ENCODE results near the gene RPTOR.

Gene RPTOR

DNA sequence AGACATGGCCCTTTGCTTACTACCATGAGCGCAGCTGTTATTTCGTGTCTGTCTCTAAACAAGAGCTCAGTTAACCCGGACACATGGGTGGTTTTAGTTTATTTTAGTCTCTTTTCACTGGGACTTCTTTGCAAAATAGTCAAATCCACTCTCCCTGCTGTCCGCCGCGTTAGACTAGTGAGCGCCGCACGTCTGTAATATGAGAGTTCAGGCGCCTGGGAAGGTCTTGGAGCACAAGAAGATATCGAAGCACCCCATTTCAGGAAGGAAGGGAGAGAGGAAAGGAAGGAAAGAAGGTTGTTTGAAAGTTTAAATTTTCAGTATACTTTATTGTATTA lies 336.0 kb downstream of the RPTOR start (continued):
- no peak for TF ChIP-seq KLF8 (tag by site-specific recombination; IDR thresholded peaks at IDR 0.05)

DNA sequence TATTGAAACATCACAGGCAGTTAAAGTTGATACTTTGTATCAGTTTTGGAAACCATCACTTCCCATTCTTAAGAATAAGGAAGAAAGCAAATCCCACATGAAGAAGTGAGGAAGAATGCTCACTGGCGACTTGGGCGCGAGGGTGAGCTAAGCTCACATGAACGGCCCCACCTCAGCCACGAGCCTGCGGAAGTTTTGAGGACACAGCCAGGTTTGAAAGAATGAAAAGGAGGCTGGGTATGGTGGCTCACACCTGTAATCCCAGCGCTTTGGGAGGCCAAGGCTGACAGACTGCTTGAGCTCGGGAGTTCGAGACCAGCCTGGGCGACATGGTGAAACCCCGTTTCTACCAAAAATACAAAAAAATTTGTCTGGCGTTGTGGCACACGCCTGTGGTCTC lies 336.7 kb downstream of the RPTOR start:
- Histone ChIP-seq H3K4me3 (ENCODE audit: low read depth, low read length) (no peak overlapping the region), H3K36me3 (ENCODE audit: control insufficient read depth in 2 of 2, insufficient read depth in 1 of 2, low read length in 2 of 2) (peaks cover 4 to 54% of the 10 kb centered on the region in 2 experiments; a peak in 2 of 3 replicates), H3K4me1 (ENCODE audit: control insufficient read depth, insufficient read depth, low read length) (no peaks in the 10 kb centered on the region), H3K27ac (ENCODE audit: extremely low read depth, low read depth, low read length) (no peak overlapping the region), H3K9me3 (ENCODE audit: control insufficient read depth, insufficient read depth, low read depth, low read length) (no peaks in the 10 kb centered on the region)
- POLR2A ChIA-PET, result interaction anchor here (0.5 kb wide), 1 partner anchor 115 kb away, joined by 4 read pairs; no protein-coding TSS in a partner anchor
- TF ChIP-seq ZNF777 (tag by site-specific recombination; IDR thresholded peaks at IDR 0.05; ENCODE audit: borderline replicate concordance) (no peak), ZNF530 (tag by site-specific recombination; IDR thresholded peaks at IDR 0.05; ENCODE audit: low read depth) (no peak), ZNF624 (tag by site-specific recombination; IDR thresholded peaks at IDR 0.05) (no peak), SP3 (tag by site-specific recombination; IDR thresholded peaks at IDR 0.05) (no peak), BCL11A (tag by site-specific recombination; IDR thresholded peaks at IDR 0.05; ENCODE audit: low read depth) (no peak), ZBTB8A (tag by site-specific recombination; IDR thresholded peaks at IDR 0.05) (no peak), ZNF555 (tag by site-specific recombination; conservative IDR thresholded peaks at IDR 0.05) (no peak), ZNF132 (tag by site-specific recombination; IDR thresholded peaks at IDR 0.05; ENCODE audit: borderline replicate concordance) (no peak), KLF7 (tag by site-specific recombination; IDR thresholded peaks at IDR 0.05; ENCODE audit: borderline replicate concordance) (no peak)
- TF ChIP-seq, protein P1, sequence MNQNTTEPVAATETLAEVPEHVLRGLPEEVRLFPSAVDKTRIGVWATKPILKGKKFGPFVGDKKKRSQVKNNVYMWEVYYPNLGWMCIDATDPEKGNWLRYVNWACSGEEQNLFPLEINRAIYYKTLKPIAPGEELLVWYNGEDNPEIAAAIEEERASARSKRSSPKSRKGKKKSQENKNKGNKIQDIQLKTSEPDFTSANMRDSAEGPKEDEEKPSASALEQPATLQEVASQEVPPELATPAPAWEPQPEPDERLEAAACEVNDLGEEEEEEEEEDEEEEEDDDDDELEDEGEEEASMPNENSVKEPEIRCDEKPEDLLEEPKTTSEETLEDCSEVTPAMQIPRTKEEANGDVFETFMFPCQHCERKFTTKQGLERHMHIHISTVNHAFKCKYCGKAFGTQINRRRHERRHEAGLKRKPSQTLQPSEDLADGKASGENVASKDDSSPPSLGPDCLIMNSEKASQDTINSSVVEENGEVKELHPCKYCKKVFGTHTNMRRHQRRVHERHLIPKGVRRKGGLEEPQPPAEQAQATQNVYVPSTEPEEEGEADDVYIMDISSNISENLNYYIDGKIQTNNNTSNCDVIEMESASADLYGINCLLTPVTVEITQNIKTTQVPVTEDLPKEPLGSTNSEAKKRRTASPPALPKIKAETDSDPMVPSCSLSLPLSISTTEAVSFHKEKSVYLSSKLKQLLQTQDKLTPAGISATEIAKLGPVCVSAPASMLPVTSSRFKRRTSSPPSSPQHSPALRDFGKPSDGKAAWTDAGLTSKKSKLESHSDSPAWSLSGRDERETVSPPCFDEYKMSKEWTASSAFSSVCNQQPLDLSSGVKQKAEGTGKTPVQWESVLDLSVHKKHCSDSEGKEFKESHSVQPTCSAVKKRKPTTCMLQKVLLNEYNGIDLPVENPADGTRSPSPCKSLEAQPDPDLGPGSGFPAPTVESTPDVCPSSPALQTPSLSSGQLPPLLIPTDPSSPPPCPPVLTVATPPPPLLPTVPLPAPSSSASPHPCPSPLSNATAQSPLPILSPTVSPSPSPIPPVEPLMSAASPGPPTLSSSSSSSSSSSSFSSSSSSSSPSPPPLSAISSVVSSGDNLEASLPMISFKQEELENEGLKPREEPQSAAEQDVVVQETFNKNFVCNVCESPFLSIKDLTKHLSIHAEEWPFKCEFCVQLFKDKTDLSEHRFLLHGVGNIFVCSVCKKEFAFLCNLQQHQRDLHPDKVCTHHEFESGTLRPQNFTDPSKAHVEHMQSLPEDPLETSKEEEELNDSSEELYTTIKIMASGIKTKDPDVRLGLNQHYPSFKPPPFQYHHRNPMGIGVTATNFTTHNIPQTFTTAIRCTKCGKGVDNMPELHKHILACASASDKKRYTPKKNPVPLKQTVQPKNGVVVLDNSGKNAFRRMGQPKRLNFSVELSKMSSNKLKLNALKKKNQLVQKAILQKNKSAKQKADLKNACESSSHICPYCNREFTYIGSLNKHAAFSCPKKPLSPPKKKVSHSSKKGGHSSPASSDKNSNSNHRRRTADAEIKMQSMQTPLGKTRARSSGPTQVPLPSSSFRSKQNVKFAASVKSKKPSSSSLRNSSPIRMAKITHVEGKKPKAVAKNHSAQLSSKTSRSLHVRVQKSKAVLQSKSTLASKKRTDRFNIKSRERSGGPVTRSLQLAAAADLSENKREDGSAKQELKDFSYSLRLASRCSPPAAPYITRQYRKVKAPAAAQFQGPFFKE (tag by site-specific recombination; IDR thresholded peaks at IDR 0.05; ENCODE audit: borderline replicate concordance), result no peak
- TF ChIP-seq, protein P2, sequence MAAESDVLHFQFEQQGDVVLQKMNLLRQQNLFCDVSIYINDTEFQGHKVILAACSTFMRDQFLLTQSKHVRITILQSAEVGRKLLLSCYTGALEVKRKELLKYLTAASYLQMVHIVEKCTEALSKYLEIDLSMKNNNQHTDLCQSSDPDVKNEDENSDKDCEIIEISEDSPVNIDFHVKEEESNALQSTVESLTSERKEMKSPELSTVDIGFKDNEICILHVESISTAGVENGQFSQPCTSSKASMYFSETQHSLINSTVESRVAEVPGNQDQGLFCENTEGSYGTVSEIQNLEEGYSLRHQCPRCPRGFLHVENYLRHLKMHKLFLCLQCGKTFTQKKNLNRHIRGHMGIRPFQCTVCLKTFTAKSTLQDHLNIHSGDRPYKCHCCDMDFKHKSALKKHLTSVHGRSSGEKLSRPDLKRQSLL (tag by site-specific recombination; IDR thresholded peaks at IDR 0.05), result no peak
- TF ChIP-seq, protein P3, sequence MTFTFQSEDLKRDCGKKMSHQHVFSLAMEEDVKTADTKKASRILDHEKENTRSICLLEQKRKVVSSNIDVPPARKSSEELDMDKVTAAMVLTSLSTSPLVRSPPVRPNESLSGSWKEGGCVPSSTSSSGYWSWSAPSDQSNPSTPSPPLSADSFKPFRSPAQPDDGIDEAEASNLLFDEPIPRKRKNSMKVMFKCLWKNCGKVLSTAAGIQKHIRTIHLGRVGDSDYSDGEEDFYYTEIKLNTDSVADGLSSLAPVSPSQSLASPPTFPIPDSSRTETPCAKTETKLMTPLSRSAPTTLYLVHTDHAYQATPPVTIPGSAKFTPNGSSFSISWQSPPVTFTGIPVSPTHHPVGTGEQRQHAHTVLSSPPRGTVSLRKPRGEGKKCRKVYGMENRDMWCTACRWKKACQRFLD (tag by site-specific recombination; IDR thresholded peaks at IDR 0.05), result no peak
- CTCF ChIA-PET, result interaction anchor here (1.0 to 2.1 kb wide), 7 partner anchors 9 to 306 kb away, joined by 3 to 9 read pairs (median 4); no protein-coding TSS in a partner anchor

DNA sequence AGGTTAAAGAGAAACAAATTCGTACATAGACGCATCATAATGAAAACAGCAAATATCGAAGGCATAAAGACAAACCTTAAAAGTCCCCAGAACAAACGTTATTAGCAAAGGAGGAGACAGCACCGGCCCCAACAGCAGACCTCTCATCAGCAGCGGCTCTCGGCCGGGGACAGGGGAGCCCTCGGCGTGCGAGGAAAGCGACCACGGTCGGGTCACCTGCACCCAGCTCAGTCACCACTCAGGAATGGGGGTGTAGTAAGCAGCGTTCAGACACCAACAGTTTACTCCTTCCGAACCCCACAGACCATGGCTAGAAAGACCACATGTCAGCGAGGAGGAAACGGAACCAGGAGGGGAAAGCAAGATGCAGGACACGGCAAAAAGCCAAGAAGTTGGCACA lies 337.7 kb downstream of the RPTOR start:
- Histone ChIP-seq H3K9me3 (ENCODE audit: control insufficient read depth, insufficient read depth, low read depth, low read length) (no peaks in the 10 kb centered on the region), H3K36me3 (ENCODE audit: control insufficient read depth in 2 of 2, insufficient read depth in 1 of 2, low read length in 2 of 2) (peaks cover 4 to 59% of the 10 kb centered on the region in 2 experiments; a peak in 2 of 3 replicates), H3K4me1 (ENCODE audit: control insufficient read depth, insufficient read depth, low read length) (no peaks in the 10 kb centered on the region), H3K27ac (ENCODE audit: extremely low read depth, low read depth, low read length) (no peak overlapping the region), H3K4me3 (ENCODE audit: low read depth, low read length) (no peak overlapping the region)
- ChIA-PET POLR2A (no interaction called here), CTCF (interaction anchor here (0.6 to 2.1 kb wide), 4 partner anchors 17 to 116 kb away, joined by 3 to 9 read pairs (median 4); no protein-coding TSS in a partner anchor)
- TF ChIP-seq ZNF747 (tag by site-specific recombination; IDR thresholded peaks at IDR 0.05) (no peak), KLF16 (tag by site-specific recombination; IDR thresholded peaks at IDR 0.05) (no peak), ZNF274 (IDR thresholded peaks at IDR 0.05; ENCODE audit: low read length) (no peak), ZNF274 (tag by site-specific recombination; IDR thresholded peaks at IDR 0.05; ENCODE audit: borderline replicate concordance) (no peak), ZXDB (tag by site-specific recombination; IDR thresholded peaks at IDR 0.05) (no peak), TRIM28 (IDR thresholded peaks at IDR 0.05; ENCODE audit: borderline replicate concordance, low read length) (no peak)
- TF ChIP-seq, protein P4, sequence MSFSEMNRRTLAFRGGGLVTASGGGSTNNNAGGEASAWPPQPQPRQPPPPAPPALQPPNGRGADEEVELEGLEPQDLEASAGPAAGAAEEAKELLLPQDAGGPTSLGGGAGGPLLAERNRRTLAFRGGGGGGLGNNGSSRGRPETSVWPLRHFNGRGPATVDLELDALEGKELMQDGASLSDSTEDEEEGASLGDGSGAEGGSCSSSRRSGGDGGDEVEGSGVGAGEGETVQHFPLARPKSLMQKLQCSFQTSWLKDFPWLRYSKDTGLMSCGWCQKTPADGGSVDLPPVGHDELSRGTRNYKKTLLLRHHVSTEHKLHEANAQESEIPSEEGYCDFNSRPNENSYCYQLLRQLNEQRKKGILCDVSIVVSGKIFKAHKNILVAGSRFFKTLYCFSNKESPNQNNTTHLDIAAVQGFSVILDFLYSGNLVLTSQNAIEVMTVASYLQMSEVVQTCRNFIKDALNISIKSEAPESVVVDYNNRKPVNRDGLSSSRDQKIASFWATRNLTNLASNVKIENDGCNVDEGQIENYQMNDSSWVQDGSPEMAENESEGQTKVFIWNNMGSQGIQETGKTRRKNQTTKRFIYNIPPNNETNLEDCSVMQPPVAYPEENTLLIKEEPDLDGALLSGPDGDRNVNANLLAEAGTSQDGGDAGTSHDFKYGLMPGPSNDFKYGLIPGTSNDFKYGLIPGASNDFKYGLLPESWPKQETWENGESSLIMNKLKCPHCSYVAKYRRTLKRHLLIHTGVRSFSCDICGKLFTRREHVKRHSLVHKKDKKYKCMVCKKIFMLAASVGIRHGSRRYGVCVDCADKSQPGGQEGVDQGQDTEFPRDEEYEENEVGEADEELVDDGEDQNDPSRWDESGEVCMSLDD (tag by site-specific recombination; IDR thresholded peaks at IDR 0.05), result no peak
